HFFc6 (cell line): ENCODE data around the gene UBE2L6. TPM values are rescaled to one million over a fixed set of nuclear protein-coding genes. Genes with fewer than 3 reads are reported as not detected.

Experiments
- DNase-seq: peaks from one replicate; pipeline ENCODE4 v3.0.0-alpha.2; 2018
- H3K27ac Mint-ChIP-seq: 2 replicates; pipeline ENCODE4 v1.8.0; 2020; ENCODE audit warnings: mild to moderate bottlenecking, mixed read lengths
- H3K27me3 Mint-ChIP-seq: 2 replicates; pipeline ENCODE4 v1.8.0; 2021; ENCODE audit warnings: mild to moderate bottlenecking, moderate library complexity, mixed read lengths; ENCODE audit not compliant: insufficient read depth
- H3K36me3 Mint-ChIP-seq: 2 replicates; pipeline ENCODE4 v1.8.0; 2021; ENCODE audit warnings: low read depth, mixed read lengths
- H3K4me1 Mint-ChIP-seq: 2 replicates; pipeline ENCODE4 v1.8.0; 2020; ENCODE audit warnings: low read depth, mixed read lengths
- H3K4me3 Mint-ChIP-seq: 2 replicates; pipeline ENCODE4 v1.8.0; 2020; ENCODE audit warnings: mild to moderate bottlenecking, moderate library complexity, mixed read lengths
- H3K9me3 Mint-ChIP-seq: 2 replicates; pipeline ENCODE4 v1.8.0; 2020; ENCODE audit warnings: mild to moderate bottlenecking, mixed read lengths
- total RNA-seq, 6 experiments: library from RNA; stranded (reverse); fragmentation: NEBNext Ultra II Directional; extraction: Animal tissue kit (Norgen Biotek cat#: 25700); gene quantifications; 2 replicates in 1 of 6; 3 replicates in 5 of 6; pipeline ENCODE4 v1.2.3, GENCODE V29; 2021
- TF ChIP-seq, protein P1 (sequence below): fragments of 200-600 bp; sonication (generic); IDR thresholded peaks from 2 replicates; pipeline ENCODE4 v1.5.0; 2021; ENCODE audit warnings: antibody characterized with exemption, mild to moderate bottlenecking

UBE2L6 gene
- total RNA-seq, 6 experiments from 2014 or later: 34.1 to 46.5 (median 43.3) TPM

DNA sequence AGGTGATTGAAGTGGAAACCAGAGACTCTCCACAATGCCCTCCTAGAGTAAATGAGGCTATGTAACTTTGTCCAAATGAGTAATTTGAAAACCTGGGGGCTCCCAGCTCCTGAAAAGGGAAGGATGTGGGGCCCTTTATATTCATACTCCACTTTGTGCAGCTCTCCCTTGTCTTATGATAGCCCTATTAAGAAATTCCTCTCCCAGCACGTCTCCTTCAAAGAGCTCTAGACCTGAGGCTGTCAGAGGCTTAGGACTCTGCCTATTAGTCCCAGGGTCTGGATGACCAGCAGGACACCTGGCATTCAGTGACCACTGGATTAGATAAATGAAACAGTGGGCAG lies 54.0 kb downstream of the UBE2L6 start:
- no peaks in the 10 kb centered on the region for H3K9me3 Mint-ChIP-seq
- H3K36me3 Mint-ChIP-seq: no peaks in the 10 kb centered on the region
- no peak overlapping the region for H3K27ac Mint-ChIP-seq
- TF ChIP-seq, protein P1, sequence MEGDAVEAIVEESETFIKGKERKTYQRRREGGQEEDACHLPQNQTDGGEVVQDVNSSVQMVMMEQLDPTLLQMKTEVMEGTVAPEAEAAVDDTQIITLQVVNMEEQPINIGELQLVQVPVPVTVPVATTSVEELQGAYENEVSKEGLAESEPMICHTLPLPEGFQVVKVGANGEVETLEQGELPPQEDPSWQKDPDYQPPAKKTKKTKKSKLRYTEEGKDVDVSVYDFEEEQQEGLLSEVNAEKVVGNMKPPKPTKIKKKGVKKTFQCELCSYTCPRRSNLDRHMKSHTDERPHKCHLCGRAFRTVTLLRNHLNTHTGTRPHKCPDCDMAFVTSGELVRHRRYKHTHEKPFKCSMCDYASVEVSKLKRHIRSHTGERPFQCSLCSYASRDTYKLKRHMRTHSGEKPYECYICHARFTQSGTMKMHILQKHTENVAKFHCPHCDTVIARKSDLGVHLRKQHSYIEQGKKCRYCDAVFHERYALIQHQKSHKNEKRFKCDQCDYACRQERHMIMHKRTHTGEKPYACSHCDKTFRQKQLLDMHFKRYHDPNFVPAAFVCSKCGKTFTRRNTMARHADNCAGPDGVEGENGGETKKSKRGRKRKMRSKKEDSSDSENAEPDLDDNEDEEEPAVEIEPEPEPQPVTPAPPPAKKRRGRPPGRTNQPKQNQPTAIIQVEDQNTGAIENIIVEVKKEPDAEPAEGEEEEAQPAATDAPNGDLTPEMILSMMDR: no peak
- peak overlapping the region; percentile 51 for H3K4me3 Mint-ChIP-seq
- no peaks in the 10 kb centered on the region for H3K27me3 Mint-ChIP-seq
- DNase-seq: no peak
- H3K4me1 Mint-ChIP-seq: no peaks in the 10 kb centered on the region

GRCh38 chr11:57512646-57513451 lies 54.6 kb downstream of the UBE2L6 start:
- no peaks in the 10 kb centered on the region for H3K36me3 Mint-ChIP-seq
- DNase-seq: no peak
- TF ChIP-seq, protein P1: no peak
- no peak overlapping the region for H3K4me3 Mint-ChIP-seq
- no peak overlapping the region for H3K27ac Mint-ChIP-seq
- no peaks in the 10 kb centered on the region for H3K4me1 Mint-ChIP-seq
- H3K27me3 Mint-ChIP-seq: no peaks in the 10 kb centered on the region
- H3K9me3 Mint-ChIP-seq: no peaks in the 10 kb centered on the region

DNA sequence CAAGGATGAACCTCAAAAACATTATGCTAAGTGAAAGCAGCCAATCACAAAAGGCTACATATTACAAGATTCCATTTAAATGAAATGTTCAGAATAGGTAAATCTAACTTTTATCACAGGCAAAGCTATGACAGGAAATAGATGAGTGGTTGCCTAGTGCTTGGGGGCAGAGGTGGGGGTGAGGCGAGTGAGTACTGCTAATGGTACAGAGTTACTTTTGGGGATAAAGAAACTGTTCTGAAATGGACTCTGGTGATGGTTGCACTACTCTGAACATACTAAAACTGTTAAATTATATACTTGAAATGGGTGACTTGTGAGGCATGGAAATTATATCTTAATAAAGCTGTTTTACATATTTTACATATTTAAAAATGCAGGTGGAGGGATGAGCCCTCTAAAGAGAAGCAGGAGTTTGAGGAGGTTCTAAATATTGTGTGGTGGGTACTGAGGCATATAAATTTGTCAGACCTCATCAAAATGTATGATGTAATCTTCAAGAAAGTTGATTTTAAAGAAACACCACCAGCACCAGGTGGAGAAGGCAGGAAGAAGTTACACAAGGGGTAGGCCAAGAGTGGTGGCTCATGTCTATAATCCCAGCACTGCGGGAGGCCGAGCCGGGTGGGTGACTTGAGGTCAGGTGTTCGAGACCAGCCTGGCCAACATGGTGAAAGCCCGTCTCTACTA lies 55.6 kb downstream of the UBE2L6 start:
- no peaks in the 10 kb centered on the region for H3K27me3 Mint-ChIP-seq
- H3K4me3 Mint-ChIP-seq: no peak overlapping the region
- TF ChIP-seq, protein P1: no peak
- H3K36me3 Mint-ChIP-seq: no peaks in the 10 kb centered on the region
- H3K27ac Mint-ChIP-seq: no peak overlapping the region
- no peaks in the 10 kb centered on the region for H3K4me1 Mint-ChIP-seq
- no peaks in the 10 kb centered on the region for H3K9me3 Mint-ChIP-seq
- no peak for DNase-seq

DNA sequence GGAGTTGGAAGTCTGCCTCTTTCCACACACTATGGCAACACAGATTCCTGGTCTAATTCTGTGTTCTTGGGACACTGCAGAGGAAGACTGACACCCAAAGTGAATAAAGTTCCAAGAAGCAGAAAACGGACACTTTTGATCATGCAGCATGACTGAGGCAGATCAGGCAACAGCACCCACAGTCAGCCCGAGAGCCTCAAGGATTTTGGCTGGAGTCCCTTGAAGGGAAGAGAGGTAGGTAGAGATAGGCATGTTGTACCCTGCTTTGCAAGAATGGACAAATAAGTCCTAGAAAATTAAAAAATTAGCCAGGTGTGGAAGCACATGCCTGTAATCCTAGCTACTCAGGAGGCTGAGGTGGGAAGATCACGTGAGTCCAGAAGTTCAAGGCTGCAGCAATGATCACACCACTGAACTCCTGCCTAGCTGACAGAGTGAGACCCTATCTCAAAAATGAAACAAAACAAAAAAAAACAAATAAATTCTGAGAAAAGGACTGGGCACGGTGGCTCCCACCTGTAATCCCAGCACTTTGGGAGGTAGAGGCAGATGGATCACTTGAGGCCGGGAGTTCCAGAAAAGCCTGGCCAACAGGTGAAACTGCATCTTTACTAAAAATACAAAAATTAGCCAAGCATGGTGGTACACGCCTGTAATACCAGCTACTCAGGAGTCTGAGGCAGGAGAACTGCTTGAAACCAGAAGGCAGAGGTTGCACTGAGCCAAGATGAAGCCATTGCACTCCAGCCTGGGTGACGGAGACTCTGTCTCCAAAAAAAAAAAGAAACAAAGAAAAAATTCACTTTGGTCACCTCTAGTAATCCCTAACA lies 58.9 kb downstream of the UBE2L6 start:
- Mint-ChIP-seq H3K27me3 (no peaks in the 10 kb centered on the region), H3K4me1 (no peaks in the 10 kb centered on the region), H3K27ac (no peak overlapping the region), H3K4me3 (no peak overlapping the region), H3K36me3 (no peaks in the 10 kb centered on the region), H3K9me3 (no peaks in the 10 kb centered on the region)
- TF ChIP-seq, protein P1: no peak
- DNase-seq: no peak

- no peak for DNase-seq
- no peak overlapping the region for H3K4me3 Mint-ChIP-seq
These were observed 61.0 kb downstream of the UBE2L6 start for GRCh38 chr11:57506522-57506921.

More at GRCh38 chr11:57506522-57506921, 61.0 kb downstream of the UBE2L6 start:
- H3K36me3 Mint-ChIP-seq: no peaks in the 10 kb centered on the region
- H3K9me3 Mint-ChIP-seq: no peaks in the 10 kb centered on the region
- TF ChIP-seq, protein P1: no peak
- H3K4me1 Mint-ChIP-seq: peaks cover 4% of the 10 kb centered on the region; the same call in 1 of the 2 replicates
- no peak overlapping the region for H3K27ac Mint-ChIP-seq
- H3K27me3 Mint-ChIP-seq: no peaks in the 10 kb centered on the region
